Testis (tissue), 2 donors: Measurements from ENCODE around the gene GABRB2.
"Not testable (repeated sequence)": the region's sequence is repeated elsewhere in the genome, so short reads cannot be mapped to it uniquely, and the experiment has no call there.

Experiments
- CTCF ChIP-seq, 3 experiments: fragments of 450-650 bp in 2 of 3; fragments of 200-600 bp in 1 of 3; sonication (generic) in 1 of 3; IDR thresholded peaks; one replicate each; pipeline ENCODE4 v1.5.1; 2016 to 2019; ENCODE audit warnings: antibody characterized with exemption in 3 of 3, mild to moderate bottlenecking in 2 of 3, moderate library complexity in 1 of 3
- POLR2A ChIP-seq: fragments of 450-650 bp; IDR thresholded peaks from one replicate; pipeline ENCODE4 v1.6.1; 2017; ENCODE audit warnings: antibody characterized with exemption, mild to moderate bottlenecking, moderate library complexity

- not testable (repeated sequence) for TF ChIP-seq CTCF (IDR thresholded peaks at IDR 0.05); POLR2A
Measured at GRCh38 chr5:161297388-161297787, 249.1 kb downstream of the GABRB2 start.
